HCT116 (cell line): Measurements from ENCODE around the gene REG3A. TPM values are rescaled to one million over a fixed set of nuclear protein-coding genes. Genes with fewer than 3 reads are reported as not detected.

Source experiments
- ATAC-seq: fragments of 200-7000 bp; cut with Tn5 transposase; 2 replicates; pipeline ENCODE4 v1.9.1; 2020; ENCODE audit warnings: mild to moderate bottlenecking, moderate library complexity
- BruUV-seq: library from RNA; stranded (reverse); fragments of 400-500 nt; replicated peaks from 2 replicates; lab custom pipeline; 2021; lab: Mats Ljungman, UMichigan
- CTCF ChIA-PET: fragments of 300-600 bp; sonication (Branson Sonifier 250); formaldehyde crosslinking; loops from one replicate; lab custom pipeline; 2021; ENCODE audit warnings: antibody characterized with exemption; lab: Charles Lee
- POLR2A ChIA-PET: fragments of 300-600, 350-600 bp; sonication (Branson Sonifier 250); formaldehyde crosslinking; loops from one replicate; lab custom pipeline; 2021; ENCODE audit warnings: antibody characterized with exemption; lab: Charles Lee
- RAD21 ChIA-PET, 2 experiments: fragments of 300-600 bp; sonication (Branson Sonifier 250); formaldehyde crosslinking; loops; one replicate each; lab custom pipeline; 2023; ENCODE audit warnings: low total read pairs in 2 of 2; ENCODE audit not compliant: uncharacterized antibody in 2 of 2, unreplicated experiment in 2 of 2, low non-redundant PET in 1 of 2; lab: Charles Lee
- DNase-seq: peaks from one replicate; pipeline ENCODE4 v3.0.0-alpha.2; 2010; ENCODE audit warnings: low read depth, low spot score
- H2AFZ ChIP-seq: fragments of 200-600 bp; shearing (Covaris generic), sonication (generic); 2 replicates; pipeline ENCODE4 v1.6.1; 2017; ENCODE audit warnings: low read depth, mixed run types, mixed read lengths, antibody characterized with exemption, low read length; ENCODE audit not compliant: poor library complexity, severe bottlenecking
- H3K27ac ChIP-seq: 2 replicates; pipeline ENCODE4 v1.5.1; 2012; ENCODE audit warnings: low read depth, low read length
- H3K27me3 ChIP-seq: fragments of 200-600 bp; sonication (generic); 2 replicates; pipeline ENCODE4 v1.6.1; 2016; ENCODE audit warnings: mixed run types, low read length, mixed read lengths; ENCODE audit not compliant: insufficient read depth
- H3K36me3 ChIP-seq, 2 experiments: fragments of 200-500 bp in 1 of 2; fragments of 200-600 bp in 1 of 2; sonication (Bioruptor generic) in 1 of 2; sonication (generic) in 1 of 2; 2 replicates each; pipeline versions ENCODE4 v1.5.1 to v1.6.1; 2014 to 2016; ENCODE audit warnings: low read length in 2 of 2, inconsistent platforms in 1 of 2, mixed read lengths in 1 of 2, mixed run types in 1 of 2; ENCODE audit not compliant: insufficient read depth in 2 of 2, control insufficient read depth in 1 of 2
- H3K4me1 ChIP-seq, 2 experiments: fragments of 200-600 bp in 1 of 2; sonication (generic) in 1 of 2; 2 replicates each; pipeline versions ENCODE4 v1.5.1 to v1.6.1; 2012 to 2017; ENCODE audit warnings: low read length in 2 of 2, inconsistent platforms in 1 of 2, mild to moderate bottlenecking in 1 of 2, mixed read lengths in 1 of 2, mixed run types in 1 of 2, moderate library complexity in 1 of 2; ENCODE audit not compliant: insufficient read depth in 2 of 2, control insufficient read depth in 1 of 2
- H3K4me2 ChIP-seq: fragments of 200-600 bp; sonication (generic); 2 replicates; pipeline ENCODE4 v1.6.1; 2017; ENCODE audit warnings: mixed run types, low read length, mixed read lengths
- H3K4me3 ChIP-seq, 2 experiments: fragments of 200-600 bp in 1 of 2; sonication (generic) in 1 of 2; replicated peaks in 1 of 2; 2 replicates each; pipeline ENCODE4 v1.5.1; 2011 to 2016; ENCODE audit warnings: low read length in 2 of 2, control low read depth in 1 of 2, low read depth in 1 of 2, mild to moderate bottlenecking in 1 of 2, mixed read lengths in 1 of 2, mixed run types in 1 of 2
- H3K79me2 ChIP-seq: fragments of 200-600 bp; sonication (generic); 2 replicates; pipeline ENCODE4 v1.6.1; 2017; ENCODE audit warnings: mild to moderate bottlenecking, mixed run types, low read length, moderate library complexity, mixed read lengths; ENCODE audit not compliant: insufficient read depth
- H3K9ac ChIP-seq: fragments of 200-600 bp; sonication (generic); 2 replicates; pipeline ENCODE4 v1.6.1; 2016; ENCODE audit warnings: low read length, mixed read lengths
- H3K9me2 ChIP-seq: fragments of 200-600 bp; sonication (generic), shearing (Covaris generic); 2 replicates; pipeline ENCODE4 v1.6.1; 2017; ENCODE audit warnings: mixed run types, mild to moderate bottlenecking, moderate library complexity; ENCODE audit not compliant: insufficient read depth
- H3K9me3 ChIP-seq, 2 experiments: fragments of 200-500 bp in 1 of 2; fragments of 200-600 bp in 1 of 2; sonication (Bioruptor generic) in 1 of 2; sonication (generic) in 1 of 2; 2 replicates each; pipeline ENCODE4 v1.6.1; 2014 to 2017; ENCODE audit warnings: low read length in 2 of 2, mixed read lengths in 2 of 2, inconsistent platforms in 1 of 2, low read depth in 1 of 2, mild to moderate bottlenecking in 1 of 2, mixed run types in 1 of 2, moderate library complexity in 1 of 2; ENCODE audit not compliant: control insufficient read depth in 1 of 2, insufficient read depth in 1 of 2
- H4K20me1 ChIP-seq: fragments of 200-600 bp; sonication (generic), shearing (Covaris generic); 2 replicates; pipeline ENCODE4 v1.6.1; 2017; ENCODE audit warnings: mixed run types, mild to moderate bottlenecking, moderate library complexity; ENCODE audit not compliant: insufficient read depth
- ATF3 ChIP-seq: IDR thresholded peaks from 2 replicates; pipeline ENCODE4 v1.6.1; 2012
- CBX3 ChIP-seq: IDR thresholded peaks from 2 replicates; pipeline ENCODE4 v1.6.1; 2012; ENCODE audit warnings: low read depth
- CEBPB ChIP-seq: IDR thresholded peaks from 2 replicates; pipeline ENCODE4 v1.6.1; 2012; ENCODE audit warnings: low read depth
- EGR1 ChIP-seq: IDR thresholded peaks from 2 replicates; pipeline ENCODE4 v1.6.1; 2012; ENCODE audit warnings: low read depth
- FOSL1 ChIP-seq: IDR thresholded peaks from 2 replicates; pipeline ENCODE4 v1.6.1; 2012; ENCODE audit warnings: low read depth
- JUND ChIP-seq: IDR thresholded peaks from 2 replicates; pipeline ENCODE4 v1.6.1; 2012
- MAX ChIP-seq: IDR thresholded peaks from 2 replicates; pipeline ENCODE4 v1.6.1; 2012
- POLR2A ChIP-seq: IDR thresholded peaks from 2 replicates; pipeline ENCODE4 v1.7.0; 2011; ENCODE audit warnings: borderline replicate concordance; ENCODE audit not compliant: insufficient read depth, insufficient read length; ENCODE audit errors: extremely low read depth
- REST ChIP-seq: IDR thresholded peaks from 2 replicates; pipeline ENCODE4 v1.6.1; 2012; ENCODE audit warnings: low read depth
- SIN3A ChIP-seq: IDR thresholded peaks from 2 replicates; pipeline ENCODE4 v1.6.1; 2012; ENCODE audit warnings: low read depth
- ZBTB33 ChIP-seq: IDR thresholded peaks from 2 replicates; pipeline ENCODE4 v1.6.1; 2011; ENCODE audit warnings: mild to moderate bottlenecking, low read length, moderate library complexity; ENCODE audit not compliant: insufficient replicate concordance; ENCODE audit errors: extremely low read depth
- intact Hi-C: fragments of 100-400 bp; cut with micrococcal nuclease; formaldehyde crosslinking; loops from 2 replicates; pipeline ENCODE4 v1.10.0; 2022
- total RNA-seq: library from RNA; stranded (reverse); gene quantifications from one replicate; pipeline ENCODE4 v1.2.1, GENCODE V29; 2021; ENCODE audit not compliant: unreplicated experiment

REG3A gene
- total RNA-seq, 1 experiment from 2014 or later: not detected

GRCh38 chr2:79116997-79117928, 42.3 kb downstream of the REG3A start:
- no peak for ATAC-seq
- RAD21 ChIA-PET: no interaction called here

More at GRCh38 chr2:79116997-79117928, 42.3 kb downstream of the REG3A start:
- Histone ChIP-seq H3K36me3 (no peaks in the 10 kb centered on the region), H3K9ac (no peak overlapping the region), H3K9me2 (no peaks in the 10 kb centered on the region), H3K79me2 (no peaks in the 10 kb centered on the region), H3K4me1 (no peaks in the 10 kb centered on the region), H3K4me2 (no peak overlapping the region), H3K27ac (no peak overlapping the region), H3K9me3 (peaks cover 15 to 28% of the 10 kb centered on the region in 2 experiments; a peak in 2 of 4 replicates), H2AFZ (no peak overlapping the region), H3K4me3 (no peak overlapping the region), H3K27me3 (no peaks in the 10 kb centered on the region), H4K20me1 (no peaks in the 10 kb centered on the region)
- ChIA-PET CTCF (no interaction called here), POLR2A (no interaction called here)
- TF ChIP-seq MAX (no peak), SIN3A (no peak), FOSL1 (no peak), REST (no peak), ZBTB33 (no peak), CBX3 (no peak), JUND (no peak), EGR1 (no peak), CEBPB (no peak), ATF3 (no peak), POLR2A (no peak)
- intact Hi-C loops: no loop called here
- no TSS peak for BruUV-seq
- no peak for DNase-seq
